RCC 7860 (cell line): ENCODE results near the gene OR51M1.

Experiments used
- DNase-seq: peaks from one replicate; pipeline ENCODE4 v3.0.0-alpha.2; 2015; ENCODE audit warnings: low spot score
- FAIRE-seq: peaks from 2 replicates; lab custom pipeline; 2012; peaks lifted over from hg19 to GRCh38; lab: Jason Lieb, UNC

Gene OR51M1

GRCh38 chr11:5384335-5384734, 723 bp downstream of the OR51M1 start:
- FAIRE-seq (no peak), DNase-seq (no peak)

GRCh38 chr11:5390210-5390609, 6.6 kb downstream of the OR51M1 start:
- no peak for FAIRE-seq
- DNase-seq: no peak

GRCh38 chr11:5394091-5394490, 10.5 kb downstream of the OR51M1 start:
- DNase-seq (no peak), FAIRE-seq (no peak)

- FAIRE-seq (no peak), DNase-seq (no peak)
Measured at GRCh38 chr11:5398936-5399335, 15.3 kb downstream of the OR51M1 start.

- FAIRE-seq (no peak), DNase-seq (no peak)
Measured at GRCh38 chr11:5405173-5405572, 21.6 kb downstream of the OR51M1 start.

GRCh38 chr11:5420993-5421392, 37.4 kb downstream of the OR51M1 start:
- no peak for FAIRE-seq

GRCh38 chr11:5421811-5422210, 38.2 kb downstream of the OR51M1 start, which contains the start of gene OR51Q1:
OR51Q1 (plus strand) TSS chr11:5422111; CDS start chr11:5422201, 90 bp downstream.
- no peak for FAIRE-seq
- DNase-seq: no peak

More at GRCh38 chr11:5420993-5421392, 37.4 kb downstream of the OR51M1 start:
- DNase-seq: no peak

GRCh38 chr11:5423131-5423530, 39.5 kb downstream of the OR51M1 start:
- FAIRE-seq (no peak), DNase-seq (no peak)

GRCh38 chr11:5441414-5441813, 57.8 kb downstream of the OR51M1 start, which contains the start of gene OR51I1:
OR51I1 (minus strand) TSS chr11:5441514; CDS start chr11:5441514, 0 bp downstream.
- no peak for FAIRE-seq
- DNase-seq: no peak
